ENCODE measurements around the gene MAD1L1. TPM values are rescaled to one million over a fixed set of nuclear protein-coding genes. Genes with fewer than 3 reads are reported as not detected.

Gene MAD1L1
- total and polyA plus RNA-seq, 10 donors = 47.3 to 118 (median 68.2) TPM

- Histone ChIP-seq H3K36me3 (peaks cover 0 to 50% (median 10%) of the 10 kb centered on the region in 6 donors), H3K4me1 (peaks cover 8 to 72% (median 47%) of the 10 kb centered on the region in 6 donors), H3K27ac (no peak overlapping the region), H3K27me3 (replicated peaks in 1 of 7) (no peaks in the 10 kb centered on the region), H3K9me3 (no peaks in the 10 kb centered on the region), H3K4me3 (no peak overlapping the region)
- TF ChIP-seq POLR2A (IDR thresholded peaks at IDR 0.05) = no peak
- TF ChIP-seq CTCF (IDR thresholded peaks at IDR 0.05 in 8 of 11, conservative IDR thresholded peaks at IDR 0.05 in 3 of 11) = no peak
- TF ChIP-seq POLR2AphosphoS5 (IDR thresholded peaks at IDR 0.05) = no peak
- WGBS, 5 donors = 82 to 93% (median 89%) methylated on average over 14 to 25 of the region's 25 CpGs
- no peak for DNase-seq
- intact Hi-C loops (cut with DNase I; ENCODE audit: low total_unique reads) = no loop called here
Observed at GRCh38 chr7:2118630-2119190, 114.0 kb downstream of the MAD1L1 start.

DNA sequence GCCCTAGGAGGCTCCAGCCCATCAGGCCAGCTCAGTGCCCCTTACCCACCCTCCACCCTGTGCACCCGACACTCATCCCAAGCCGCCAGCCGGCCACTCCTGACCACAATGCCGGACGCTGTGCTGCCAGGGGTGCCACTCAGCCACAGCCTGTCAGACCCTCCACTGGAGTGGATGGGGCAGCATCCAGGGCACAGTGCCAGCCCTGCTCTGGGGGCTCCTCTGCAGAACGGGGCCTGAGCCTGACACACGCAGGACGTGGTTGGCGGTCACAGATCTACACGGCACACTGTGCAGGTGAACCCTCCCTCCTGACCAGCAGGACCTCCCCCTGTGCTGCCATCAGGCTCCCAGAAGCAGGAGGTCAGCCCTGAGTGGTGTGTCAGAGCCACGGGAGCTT, 114.7 kb downstream of the MAD1L1 start:
- Histone ChIP-seq H3K4me1 (peaks cover 8 to 78% (median 53%) of the 10 kb centered on the region in 6 donors), H3K27ac (no peak overlapping the region), H3K4me3 (no peak overlapping the region), H3K27me3 (replicated peaks in 1 of 7) (no peaks in the 10 kb centered on the region), H3K36me3 (peaks cover 0 to 43% (median 4%) of the 10 kb centered on the region in 6 donors), H3K9me3 (no peaks in the 10 kb centered on the region)
- 84 to 93% (median 89%) methylated on average over 6 to 11 of the region's 11 CpGs for whole genome bisulfite sequencing, 5 donors
- intact Hi-C loops (cut with DNase I; ENCODE audit: low total_unique reads) = no loop called here
- TF ChIP-seq CTCF (IDR thresholded peaks at IDR 0.05 in 8 of 11, conservative IDR thresholded peaks at IDR 0.05 in 3 of 11) (no peak), POLR2AphosphoS5 (IDR thresholded peaks at IDR 0.05) (no peak), POLR2A (IDR thresholded peaks at IDR 0.05) (no peak)
- DNase-seq = no peak

DNA sequence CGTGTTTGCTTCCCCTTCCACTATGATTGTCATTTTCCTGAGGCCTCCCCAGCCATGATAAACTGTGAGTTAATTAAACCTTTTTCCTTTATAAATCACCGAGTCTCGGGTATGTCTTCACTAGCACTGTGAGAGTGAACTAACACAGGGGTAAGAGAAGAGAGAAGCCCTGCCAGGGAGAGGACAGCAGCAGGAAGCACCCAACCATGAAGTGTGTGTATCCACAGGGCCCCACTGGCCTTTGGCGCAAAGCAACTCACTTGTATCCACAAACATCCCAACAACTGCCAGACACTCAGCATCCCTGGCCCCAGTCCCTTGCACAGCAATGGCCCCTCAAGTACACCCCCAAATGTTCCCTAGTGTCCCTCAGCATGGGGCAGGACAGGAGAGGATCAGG, 115.1 kb downstream of the MAD1L1 start:
- Histone ChIP-seq H3K9me3 (no peaks in the 10 kb centered on the region), H3K27ac (no peak overlapping the region), H3K27me3 (replicated peaks in 1 of 7) (no peaks in the 10 kb centered on the region), H3K4me3 (no peak overlapping the region), H3K36me3 (peaks cover 0 to 39% (median 2%) of the 10 kb centered on the region in 6 donors), H3K4me1 (peaks cover 8 to 82% (median 57%) of the 10 kb centered on the region in 6 donors)
- 64 to 74% (median 71%) methylated on average over 4 of the region's 4 CpGs for WGBS, 5 donors
- DNase-seq = no peak
- no peak for TF ChIP-seq POLR2AphosphoS5 (IDR thresholded peaks at IDR 0.05)
- no peak for TF ChIP-seq CTCF (IDR thresholded peaks at IDR 0.05 in 8 of 11, conservative IDR thresholded peaks at IDR 0.05 in 3 of 11)
- TF ChIP-seq POLR2A (IDR thresholded peaks at IDR 0.05) = no peak
- intact Hi-C loops (cut with DNase I; ENCODE audit: low total_unique reads) = no loop called here

DNA sequence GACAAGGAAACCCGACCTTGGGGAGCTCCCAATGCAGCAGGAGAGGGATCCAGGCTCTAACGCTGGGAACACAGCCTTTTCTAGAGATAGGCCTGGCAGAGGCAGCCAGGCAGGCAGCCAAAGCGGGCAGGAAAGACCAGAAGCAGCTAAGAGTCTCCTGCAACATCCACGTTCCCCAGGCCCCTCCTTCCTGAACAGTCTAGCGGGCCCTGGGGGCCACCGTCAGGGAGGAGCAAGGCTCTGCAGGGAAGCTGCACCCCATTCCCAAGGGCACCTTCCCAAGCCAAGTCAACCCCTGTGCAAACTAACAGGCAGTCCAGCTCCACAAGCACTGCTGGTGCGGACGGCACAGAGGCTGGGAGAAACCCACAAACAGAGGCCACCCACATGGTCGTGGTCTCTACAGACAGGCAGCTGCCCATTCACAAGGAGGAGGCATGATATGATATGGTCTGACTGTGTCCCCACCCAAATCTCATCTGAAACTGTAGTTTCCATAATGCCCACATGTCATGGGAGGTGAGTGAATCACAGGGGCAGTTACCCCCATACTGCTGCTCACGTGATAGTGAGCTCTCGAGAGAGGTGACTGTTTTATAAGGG, 115.7 kb downstream of the MAD1L1 start:
- Histone ChIP-seq H3K27ac (peak overlapping the region in 4 of 8 donors; percentile 1 to 36 (median 16)), H3K27me3 (replicated peaks in 1 of 7) (no peaks in the 10 kb centered on the region), H3K4me3 (no peak overlapping the region), H3K4me1 (peaks cover 8 to 88% (median 62%) of the 10 kb centered on the region in 6 donors), H3K9me3 (no peaks in the 10 kb centered on the region), H3K36me3 (peaks cover 0 to 36% (median 0%) of the 10 kb centered on the region in 6 donors)
- 52 to 67% (median 54%) methylated on average over 9 to 11 of the region's 11 CpGs for WGBS, 5 donors
- no peak for DNase-seq
- TF ChIP-seq POLR2A (IDR thresholded peaks at IDR 0.05) (no peak), CTCF (IDR thresholded peaks at IDR 0.05 in 8 of 11, conservative IDR thresholded peaks at IDR 0.05 in 3 of 11) (peak in 1 of 11 experiments; percentile 4), POLR2AphosphoS5 (IDR thresholded peaks at IDR 0.05) (peak in 2 of 3 donors; percentile 25 to 49)
- intact Hi-C loops (cut with DNase I; ENCODE audit: low total_unique reads) = no loop called here
